ENCODE measurements around the gene C17orf114.

The C17orf114 gene

GRCh38 chr17:4822835-4823234 is 20.7 kb upstream of the C17orf114 start:
- DNase-seq: no peak

- no peak for DNase-seq
Observed at GRCh38 chr17:4818276-4818675, 16.1 kb upstream of the C17orf114 start.

GRCh38 chr17:4816826-4817225 is 14.7 kb upstream of the C17orf114 start:
- no peak for DNase-seq

- DNase-seq: no peak
Observed at GRCh38 chr17:4815043-4815675, 13.0 kb upstream of the C17orf114 start.

GRCh38 chr17:4812690-4813089 is 10.6 kb upstream of the C17orf114 start:
- no peak for DNase-seq

- no peak for DNase-seq
Observed at GRCh38 chr17:4811471-4811870, 9.3 kb upstream of the C17orf114 start.

- no peak for DNase-seq
Observed at GRCh38 chr17:4810696-4811290, 8.7 kb upstream of the C17orf114 start.

GRCh38 chr17:4808378-4808767 is 6.2 kb upstream of the C17orf114 start:
- DNase-seq: no peak

- DNase-seq: no peak
Observed at GRCh38 chr17:4807605-4808377, 5.7 kb upstream of the C17orf114 start.

- peak; percentile 87 for DNase-seq
Observed at GRCh38 chr17:4806777-4807604, 4.9 kb upstream of the C17orf114 start, which contains the start of gene PLD2. Gene PLD2, plus strand, starts transcription at chr17:4807152. Its CDS starts 621 bp downstream, at chr17:4807773.

- DNase-seq: peak; percentile 16
Observed at GRCh38 chr17:4806456-4806776, 4.3 kb upstream of the C17orf114 start.

- DNase-seq: no peak
Observed at GRCh38 chr17:4800462-4801196, 1.5 kb downstream of the C17orf114 start.

- DNase-seq: peak; percentile 31
Observed at GRCh38 chr17:4796552-4796920, 5.6 kb downstream of the C17orf114 start.

GRCh38 chr17:4795168-4795567 is 7.0 kb downstream of the C17orf114 start:
- no peak for DNase-seq

- no peak for DNase-seq
Observed at GRCh38 chr17:4790705-4791088, 11.4 kb downstream of the C17orf114 start.

GRCh38 chr17:4789951-4790704 is 12.0 kb downstream of the C17orf114 start:
- DNase-seq: peak; percentile 87

- DNase-seq: no peak
Observed at GRCh38 chr17:4789701-4789950, 12.5 kb downstream of the C17orf114 start.

GRCh38 chr17:4788807-4789700 is 13.1 kb downstream of the C17orf114 start, which contains the start of gene GLTPD2:
Gene GLTPD2, plus strand, starts transcription at chr17:4788964. Its CDS starts 48 bp downstream, at chr17:4789012.
- DNase-seq: no peak

GRCh38 chr17:4788159-4788806 is 13.8 kb downstream of the C17orf114 start:
- DNase-seq: no peak

- no peak for DNase-seq
Observed at GRCh38 chr17:4786516-4786915, 15.6 kb downstream of the C17orf114 start.

Data from activated CD4-positive, alpha-beta T cell treated with anti-CD3 and anti-CD28 coated beads, Interleukin-2, amount 50 U/mL, for 16 hours (primary cell).